Measurements from ENCODE around the gene LRMDA. TPM values are rescaled to one million over a fixed set of nuclear protein-coding genes. Genes with fewer than 3 reads are reported as not detected.

LRMDA gene
- total and polyA plus RNA-seq, 2 donors from 2014 or later = 23.2 to 48.6 TPM

DNA sequence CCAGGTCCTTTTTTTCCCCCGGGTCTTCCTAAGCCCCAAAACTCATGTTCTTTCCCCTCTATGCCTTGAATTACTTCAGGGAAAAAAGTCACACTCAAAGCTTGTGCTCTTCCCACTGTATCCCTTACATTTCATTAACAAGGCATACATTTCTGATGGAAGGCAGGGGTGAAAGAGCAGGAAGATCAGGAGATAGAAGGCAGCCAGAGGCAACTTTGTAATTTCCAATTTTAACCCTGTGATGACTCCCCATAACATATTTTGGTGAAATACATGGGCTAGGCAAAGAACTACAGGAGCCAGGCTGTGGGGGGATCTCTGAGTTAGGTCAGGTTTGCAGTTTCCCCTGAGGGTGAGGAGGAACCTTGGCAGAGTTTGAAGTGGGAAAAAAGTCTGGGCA is 635.0 kb downstream of the LRMDA start:
- Histone ChIP-seq H3K36me3 (ENCODE audit: control insufficient read depth in 2 of 3, insufficient read depth in 3 of 3, low read length in 3 of 3) (no peaks in the 10 kb centered on the region), H3K9ac (ENCODE audit: low read length in 3 of 3) (no peak overlapping the region), H3K27ac (ENCODE audit: low read depth in 2 of 2, low read length in 2 of 2) (no peak overlapping the region), H3K4me3 (ENCODE audit: low read length in 3 of 3) (no peak overlapping the region), H3K9me3 (ENCODE audit: control insufficient read depth in 2 of 3, insufficient read depth in 1 of 3, low read length in 3 of 3) (peaks cover 0 to 6% (median 0%) of the 10 kb centered on the region in 3 donors), H3K4me1 (ENCODE audit: control insufficient read depth in 2 of 3, insufficient read depth in 2 of 3, low read depth in 1 of 3, low read length in 3 of 3) (peaks cover 0 to 4% (median 3%) of the 10 kb centered on the region in 3 donors), H3K27me3 (ENCODE audit: control insufficient read depth, insufficient read depth, low read length) (no peaks in the 10 kb centered on the region)
- FAIRE-seq (no peak), DNase-seq (no peak)
- intact Hi-C loops (cut with DNase I) = no loop called here
- TF ChIP-seq, protein P1, sequence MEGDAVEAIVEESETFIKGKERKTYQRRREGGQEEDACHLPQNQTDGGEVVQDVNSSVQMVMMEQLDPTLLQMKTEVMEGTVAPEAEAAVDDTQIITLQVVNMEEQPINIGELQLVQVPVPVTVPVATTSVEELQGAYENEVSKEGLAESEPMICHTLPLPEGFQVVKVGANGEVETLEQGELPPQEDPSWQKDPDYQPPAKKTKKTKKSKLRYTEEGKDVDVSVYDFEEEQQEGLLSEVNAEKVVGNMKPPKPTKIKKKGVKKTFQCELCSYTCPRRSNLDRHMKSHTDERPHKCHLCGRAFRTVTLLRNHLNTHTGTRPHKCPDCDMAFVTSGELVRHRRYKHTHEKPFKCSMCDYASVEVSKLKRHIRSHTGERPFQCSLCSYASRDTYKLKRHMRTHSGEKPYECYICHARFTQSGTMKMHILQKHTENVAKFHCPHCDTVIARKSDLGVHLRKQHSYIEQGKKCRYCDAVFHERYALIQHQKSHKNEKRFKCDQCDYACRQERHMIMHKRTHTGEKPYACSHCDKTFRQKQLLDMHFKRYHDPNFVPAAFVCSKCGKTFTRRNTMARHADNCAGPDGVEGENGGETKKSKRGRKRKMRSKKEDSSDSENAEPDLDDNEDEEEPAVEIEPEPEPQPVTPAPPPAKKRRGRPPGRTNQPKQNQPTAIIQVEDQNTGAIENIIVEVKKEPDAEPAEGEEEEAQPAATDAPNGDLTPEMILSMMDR (IDR thresholded peaks at IDR 0.05; ENCODE audit: borderline replicate concordance, extremely low read depth, insufficient read depth) = no peak

DNA sequence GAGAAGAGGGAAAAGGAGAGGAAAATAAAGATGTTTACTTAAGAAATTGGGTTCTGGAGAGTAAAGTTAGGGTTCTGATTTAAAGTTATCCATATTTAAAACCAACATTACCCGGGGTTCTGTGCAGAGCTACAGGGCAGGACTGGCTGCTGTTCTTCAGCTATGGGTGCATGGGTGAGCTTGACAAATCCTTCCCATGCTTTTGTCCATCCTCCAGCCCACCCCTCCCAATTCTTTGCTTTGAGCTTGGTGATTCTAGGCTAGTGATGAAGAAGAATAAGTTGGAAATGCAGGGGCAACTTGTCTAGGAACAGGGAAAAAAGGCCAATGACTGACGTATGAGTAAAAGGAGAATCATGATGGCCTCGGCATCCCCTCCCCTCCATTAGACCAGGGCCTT is 636.0 kb downstream of the LRMDA start:
- TF ChIP-seq, protein P1 (IDR thresholded peaks at IDR 0.05; ENCODE audit: borderline replicate concordance, extremely low read depth, insufficient read depth) = no peak
- Histone ChIP-seq H3K4me1 (ENCODE audit: control insufficient read depth in 2 of 3, insufficient read depth in 2 of 3, low read depth in 1 of 3, low read length in 3 of 3) (peaks cover 0 to 4% (median 3%) of the 10 kb centered on the region in 3 donors), H3K9ac (ENCODE audit: low read length in 3 of 3) (no peak overlapping the region), H3K4me3 (ENCODE audit: low read length in 3 of 3) (no peak overlapping the region), H3K27ac (ENCODE audit: low read depth in 2 of 2, low read length in 2 of 2) (no peak overlapping the region), H3K36me3 (ENCODE audit: control insufficient read depth in 2 of 3, insufficient read depth in 3 of 3, low read length in 3 of 3) (no peaks in the 10 kb centered on the region), H3K9me3 (ENCODE audit: control insufficient read depth in 2 of 3, insufficient read depth in 1 of 3, low read length in 3 of 3) (peaks cover 0 to 6% (median 0%) of the 10 kb centered on the region in 3 donors), H3K27me3 (ENCODE audit: control insufficient read depth, insufficient read depth, low read length) (no peaks in the 10 kb centered on the region)
- intact Hi-C loops (cut with DNase I) = no loop called here
- FAIRE-seq (no peak), DNase-seq (no peak)

DNA sequence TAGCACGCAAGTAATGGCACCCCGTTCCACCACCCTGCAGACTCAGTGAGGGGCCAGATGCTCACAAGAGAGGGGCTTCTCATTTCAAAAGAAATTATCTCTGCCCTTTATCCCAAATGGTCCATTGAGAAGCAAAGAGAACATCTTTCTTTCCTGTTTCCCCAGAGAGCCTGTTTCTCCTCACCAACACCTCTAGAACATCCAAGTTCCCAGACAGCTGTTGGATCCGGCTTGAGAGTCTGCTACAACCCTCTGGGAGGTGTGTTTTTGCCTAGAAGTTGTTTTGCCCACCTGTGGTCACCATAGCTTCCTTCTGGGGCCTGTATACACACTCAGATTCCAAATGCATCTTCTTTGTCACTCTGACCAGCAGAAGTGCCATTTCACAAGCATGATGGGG is 637.4 kb downstream of the LRMDA start:
- no peaks in the 10 kb centered on the region for H3K27me3 ChIP-seq (ENCODE audit: control insufficient read depth, insufficient read depth, low read length)
- no peak overlapping the region for H3K27ac ChIP-seq (ENCODE audit: low read depth in 2 of 2, low read length in 2 of 2)
- no peak for FAIRE-seq
- H3K9me3 ChIP-seq (ENCODE audit: control insufficient read depth in 2 of 3, insufficient read depth in 1 of 3, low read length in 3 of 3) = peaks cover 0 to 6% (median 0%) of the 10 kb centered on the region in 3 donors
- H3K4me3 ChIP-seq (ENCODE audit: low read length in 3 of 3) = no peak overlapping the region
- no peak overlapping the region for H3K9ac ChIP-seq (ENCODE audit: low read length in 3 of 3)
- TF ChIP-seq, protein P1 (IDR thresholded peaks at IDR 0.05; ENCODE audit: borderline replicate concordance, extremely low read depth, insufficient read depth) = no peak
- peaks cover 0 to 4% (median 3%) of the 10 kb centered on the region in 3 donors for H3K4me1 ChIP-seq (ENCODE audit: control insufficient read depth in 2 of 3, insufficient read depth in 2 of 3, low read depth in 1 of 3, low read length in 3 of 3)
- H3K36me3 ChIP-seq (ENCODE audit: control insufficient read depth in 2 of 3, insufficient read depth in 3 of 3, low read length in 3 of 3) = no peaks in the 10 kb centered on the region
- no peak for DNase-seq
- intact Hi-C loops (cut with DNase I) = no loop called here

DNA sequence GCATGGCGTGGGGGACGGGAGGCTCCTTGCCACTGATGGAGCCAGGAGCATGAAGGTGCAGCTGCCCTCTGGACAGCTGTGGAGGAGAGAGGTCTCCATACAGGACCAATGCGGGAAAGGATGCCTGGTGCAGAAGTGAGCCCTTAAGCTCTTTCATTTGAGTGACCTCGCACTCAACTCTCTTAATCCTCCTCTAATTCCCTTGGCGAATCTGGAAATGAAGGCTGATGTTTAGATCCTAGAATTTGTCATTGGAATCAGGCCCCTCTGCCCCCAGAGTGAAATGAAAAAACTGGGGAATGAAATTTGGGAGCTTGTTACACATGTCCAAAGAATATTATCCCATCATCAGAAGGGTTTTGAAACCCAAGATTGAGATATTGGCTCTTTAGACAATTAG is 639.5 kb downstream of the LRMDA start:
- DNase-seq (no peak), FAIRE-seq (no peak)
- intact Hi-C loops (cut with DNase I) = no loop called here
- peaks cover 0 to 6% (median 0%) of the 10 kb centered on the region in 3 donors for H3K9me3 ChIP-seq (ENCODE audit: control insufficient read depth in 2 of 3, insufficient read depth in 1 of 3, low read length in 3 of 3)
- TF ChIP-seq, protein P1 (IDR thresholded peaks at IDR 0.05; ENCODE audit: borderline replicate concordance, extremely low read depth, insufficient read depth) = no peak
- H3K9ac ChIP-seq (ENCODE audit: low read length in 3 of 3) = no peak overlapping the region
- H3K27ac ChIP-seq (ENCODE audit: low read depth in 2 of 2, low read length in 2 of 2) = no peak overlapping the region
- no peaks in the 10 kb centered on the region for H3K27me3 ChIP-seq (ENCODE audit: control insufficient read depth, insufficient read depth, low read length)
- no peak overlapping the region for H3K4me3 ChIP-seq (ENCODE audit: low read length in 3 of 3)
- H3K4me1 ChIP-seq (ENCODE audit: control insufficient read depth in 2 of 3, insufficient read depth in 2 of 3, low read depth in 1 of 3, low read length in 3 of 3) = peaks cover 0 to 4% (median 3%) of the 10 kb centered on the region in 3 donors
- no peaks in the 10 kb centered on the region for H3K36me3 ChIP-seq (ENCODE audit: control insufficient read depth in 2 of 3, insufficient read depth in 3 of 3, low read length in 3 of 3)
